Fibroblast of the aortic adventitia (primary cell): ENCODE data around the gene FLVCR1. TPM values are rescaled to one million over a fixed set of nuclear protein-coding genes. Genes with fewer than 3 reads are reported as not detected.

Source experiments
- DNase-seq: peaks from one replicate; pipeline ENCODE4 v3.0.0-alpha.2; 2010; ENCODE audit warnings: low read depth
- H3K4me3 ChIP-seq: 2 replicates; pipeline ENCODE4 v1.5.1; 2011; ENCODE audit warnings: low read depth, mild to moderate bottlenecking, control low read depth, low read length, moderate library complexity
- total RNA-seq: library from RNA; depleted of rRNA; stranded (reverse); fragments of >200 nt; gene quantifications from 2 replicates; pipeline ENCODE4 v1.2.3, GENCODE V29; 2012; ENCODE audit warnings: low replicate concordance
- TF ChIP-seq, protein P1 (sequence below): IDR thresholded peaks from 2 replicates; pipeline ENCODE4 v1.5.1; 2011; ENCODE audit warnings: mild to moderate bottlenecking, low read length, control low read depth, inconsistent platforms; ENCODE audit not compliant: insufficient read depth

Gene FLVCR1
- total RNA-seq, 1 donor = 5.8 TPM

GRCh38 chr1:212926372-212926771 is 68.3 kb downstream of the FLVCR1 start:
- no peak for DNase-seq
- H3K4me3 ChIP-seq = no peak overlapping the region
- TF ChIP-seq, protein P1, sequence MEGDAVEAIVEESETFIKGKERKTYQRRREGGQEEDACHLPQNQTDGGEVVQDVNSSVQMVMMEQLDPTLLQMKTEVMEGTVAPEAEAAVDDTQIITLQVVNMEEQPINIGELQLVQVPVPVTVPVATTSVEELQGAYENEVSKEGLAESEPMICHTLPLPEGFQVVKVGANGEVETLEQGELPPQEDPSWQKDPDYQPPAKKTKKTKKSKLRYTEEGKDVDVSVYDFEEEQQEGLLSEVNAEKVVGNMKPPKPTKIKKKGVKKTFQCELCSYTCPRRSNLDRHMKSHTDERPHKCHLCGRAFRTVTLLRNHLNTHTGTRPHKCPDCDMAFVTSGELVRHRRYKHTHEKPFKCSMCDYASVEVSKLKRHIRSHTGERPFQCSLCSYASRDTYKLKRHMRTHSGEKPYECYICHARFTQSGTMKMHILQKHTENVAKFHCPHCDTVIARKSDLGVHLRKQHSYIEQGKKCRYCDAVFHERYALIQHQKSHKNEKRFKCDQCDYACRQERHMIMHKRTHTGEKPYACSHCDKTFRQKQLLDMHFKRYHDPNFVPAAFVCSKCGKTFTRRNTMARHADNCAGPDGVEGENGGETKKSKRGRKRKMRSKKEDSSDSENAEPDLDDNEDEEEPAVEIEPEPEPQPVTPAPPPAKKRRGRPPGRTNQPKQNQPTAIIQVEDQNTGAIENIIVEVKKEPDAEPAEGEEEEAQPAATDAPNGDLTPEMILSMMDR = no peak

GRCh38 chr1:212928323-212929291 is 70.5 kb downstream of the FLVCR1 start:
- no peak overlapping the region for H3K4me3 ChIP-seq
- TF ChIP-seq, protein P1 = no peak
- no peak for DNase-seq

DNA sequence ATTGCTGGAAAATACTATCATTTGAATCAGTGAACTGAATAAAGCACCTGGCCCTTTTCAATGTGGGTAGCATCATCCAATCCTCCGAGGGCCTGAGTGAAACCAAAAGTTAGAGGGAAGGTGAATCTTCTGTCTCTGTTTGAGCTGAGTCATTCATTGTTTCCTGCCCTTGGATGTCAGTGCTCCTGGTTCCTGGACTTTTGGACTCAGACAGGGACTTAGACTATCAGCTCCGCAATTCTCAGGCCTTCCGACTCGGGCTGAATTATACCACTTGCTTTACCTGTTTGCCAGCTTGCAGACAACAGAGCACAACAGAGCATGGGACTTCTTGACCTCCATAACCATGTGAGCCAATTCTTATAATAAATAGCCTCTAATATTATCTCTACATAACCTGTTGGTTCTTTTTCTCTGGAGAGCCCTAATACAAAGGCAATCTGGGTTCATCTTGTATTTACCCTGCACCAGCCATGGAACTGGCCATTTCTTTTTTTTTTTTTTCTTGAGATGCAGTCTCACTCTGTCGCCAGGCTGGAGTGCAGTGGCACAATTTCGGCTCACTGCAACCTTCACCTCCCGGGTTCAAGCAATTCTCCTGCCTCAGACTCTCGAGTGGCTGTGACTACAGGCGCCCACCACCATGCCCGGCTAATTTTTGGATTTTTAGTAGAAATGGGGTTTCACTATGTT is 73.1 kb downstream of the FLVCR1 start:
- TF ChIP-seq, protein P1 = no peak
- no peak overlapping the region for H3K4me3 ChIP-seq
- no peak for DNase-seq

DNA sequence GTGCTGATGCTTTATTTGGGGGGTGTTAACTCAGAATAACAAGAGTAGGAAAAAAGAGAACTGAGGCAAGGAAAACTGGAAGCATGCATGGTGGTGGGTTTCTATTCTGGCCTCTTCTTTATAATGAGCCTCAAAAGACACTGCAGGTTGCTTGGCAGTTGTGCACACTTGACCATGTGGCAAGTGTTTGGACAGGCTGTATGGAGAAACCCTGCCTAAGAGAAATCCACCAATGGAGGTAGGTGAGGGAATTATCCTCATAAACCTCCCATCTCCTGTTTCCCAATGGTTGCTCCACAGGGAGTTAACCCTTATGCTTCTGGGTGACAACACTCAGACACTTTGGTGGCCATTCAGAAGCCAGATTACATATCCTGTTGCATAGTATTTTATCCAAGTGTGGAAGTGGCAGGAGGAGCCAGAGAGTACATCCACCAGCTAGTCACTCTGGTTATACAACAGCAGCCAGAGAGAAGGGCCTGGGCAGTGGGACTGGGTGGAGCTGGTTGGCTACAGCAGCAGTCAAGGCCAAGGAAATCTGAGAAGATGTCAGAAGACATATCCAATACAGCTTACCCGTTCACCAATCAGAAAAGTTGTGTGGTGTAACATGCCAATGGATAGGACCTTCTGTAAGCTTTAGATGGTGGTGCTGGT is 75.9 kb downstream of the FLVCR1 start:
- TF ChIP-seq, protein P1 = no peak
- DNase-seq = no peak
- no peak overlapping the region for H3K4me3 ChIP-seq

DNA sequence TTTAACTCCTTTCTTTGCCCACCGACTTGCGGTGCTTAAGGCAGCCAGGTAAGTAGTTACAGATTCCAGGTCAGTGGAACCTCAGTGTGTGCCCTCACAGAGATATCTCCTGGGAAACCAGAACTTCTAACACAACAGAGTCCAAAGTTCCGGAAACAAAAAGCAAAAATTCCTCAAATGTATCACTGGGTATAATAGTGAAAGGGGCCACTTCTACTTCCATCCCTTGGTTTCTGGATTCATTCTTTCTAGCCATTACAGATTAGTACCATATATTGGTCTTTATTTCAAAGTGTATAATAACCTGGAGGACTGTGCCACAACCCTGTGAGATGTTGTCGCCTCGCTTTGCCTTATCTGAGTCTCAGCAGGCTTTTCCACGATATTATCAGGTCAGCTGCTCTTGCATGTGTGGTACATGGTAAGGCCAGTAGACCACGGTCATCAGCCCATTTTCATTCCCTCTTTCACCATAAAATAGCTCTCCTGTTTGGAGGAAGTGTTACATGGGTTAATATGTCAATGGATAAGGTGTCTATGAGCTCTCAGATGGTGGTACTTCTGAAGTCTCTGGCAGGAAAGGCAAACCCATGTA is 77.4 kb downstream of the FLVCR1 start:
- no peak for DNase-seq

GRCh38 chr1:212937034-212937433 is 79.0 kb downstream of the FLVCR1 start:
- H3K4me3 ChIP-seq = no peak overlapping the region
- DNase-seq = no peak
- TF ChIP-seq, protein P1 = no peak

More for the DNA sequence above, 77.4 kb downstream of the FLVCR1 start:
- TF ChIP-seq, protein P1 = no peak
- no peak overlapping the region for H3K4me3 ChIP-seq
